ENCODE results near the gene C19orf25. TPM values are rescaled to one million over a fixed set of nuclear protein-coding genes. Genes with fewer than 3 reads are reported as not detected.

C19orf25 gene
- total and polyA plus RNA-seq, 8 donors = 17.7 to 32.2 (median 24.7) TPM

DNA sequence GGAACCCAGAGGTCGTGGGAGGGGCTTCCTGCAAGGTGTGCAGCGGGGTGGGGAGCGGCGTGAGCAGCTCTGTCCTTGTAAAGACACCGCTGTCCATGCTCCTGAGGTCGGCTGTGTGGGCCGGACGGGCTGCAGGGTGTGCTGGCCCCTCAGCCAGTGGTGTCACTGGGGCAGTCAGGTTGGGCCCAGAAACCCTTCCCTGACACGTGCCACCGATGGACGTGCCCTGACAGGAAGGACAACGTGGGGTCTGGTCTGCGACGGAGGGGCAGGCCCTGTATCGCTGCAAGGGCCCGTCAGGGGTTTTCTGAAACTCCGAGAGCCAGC lies 45.0 kb downstream of the C19orf25 start:
- H3K4me3 ChIP-seq = no peak overlapping the region
- intact Hi-C loops (cut with DNase I) = no loop called here
- peaks cover 0 to 68% of the 10 kb centered on the region in 2 donors for H3K36me3 ChIP-seq
- TF ChIP-seq, protein P1, sequence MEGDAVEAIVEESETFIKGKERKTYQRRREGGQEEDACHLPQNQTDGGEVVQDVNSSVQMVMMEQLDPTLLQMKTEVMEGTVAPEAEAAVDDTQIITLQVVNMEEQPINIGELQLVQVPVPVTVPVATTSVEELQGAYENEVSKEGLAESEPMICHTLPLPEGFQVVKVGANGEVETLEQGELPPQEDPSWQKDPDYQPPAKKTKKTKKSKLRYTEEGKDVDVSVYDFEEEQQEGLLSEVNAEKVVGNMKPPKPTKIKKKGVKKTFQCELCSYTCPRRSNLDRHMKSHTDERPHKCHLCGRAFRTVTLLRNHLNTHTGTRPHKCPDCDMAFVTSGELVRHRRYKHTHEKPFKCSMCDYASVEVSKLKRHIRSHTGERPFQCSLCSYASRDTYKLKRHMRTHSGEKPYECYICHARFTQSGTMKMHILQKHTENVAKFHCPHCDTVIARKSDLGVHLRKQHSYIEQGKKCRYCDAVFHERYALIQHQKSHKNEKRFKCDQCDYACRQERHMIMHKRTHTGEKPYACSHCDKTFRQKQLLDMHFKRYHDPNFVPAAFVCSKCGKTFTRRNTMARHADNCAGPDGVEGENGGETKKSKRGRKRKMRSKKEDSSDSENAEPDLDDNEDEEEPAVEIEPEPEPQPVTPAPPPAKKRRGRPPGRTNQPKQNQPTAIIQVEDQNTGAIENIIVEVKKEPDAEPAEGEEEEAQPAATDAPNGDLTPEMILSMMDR (IDR thresholded peaks at IDR 0.05) = no peak
- DNase-seq = no peak
- no peaks in the 10 kb centered on the region for H3K9me3 ChIP-seq
- H3K27ac ChIP-seq = no peak overlapping the region
- H3K27me3 ChIP-seq = no peaks in the 10 kb centered on the region
- ATAC-seq = no peak
- H3K4me1 ChIP-seq = peaks cover 0 to 8% of the 10 kb centered on the region in 2 donors

DNA sequence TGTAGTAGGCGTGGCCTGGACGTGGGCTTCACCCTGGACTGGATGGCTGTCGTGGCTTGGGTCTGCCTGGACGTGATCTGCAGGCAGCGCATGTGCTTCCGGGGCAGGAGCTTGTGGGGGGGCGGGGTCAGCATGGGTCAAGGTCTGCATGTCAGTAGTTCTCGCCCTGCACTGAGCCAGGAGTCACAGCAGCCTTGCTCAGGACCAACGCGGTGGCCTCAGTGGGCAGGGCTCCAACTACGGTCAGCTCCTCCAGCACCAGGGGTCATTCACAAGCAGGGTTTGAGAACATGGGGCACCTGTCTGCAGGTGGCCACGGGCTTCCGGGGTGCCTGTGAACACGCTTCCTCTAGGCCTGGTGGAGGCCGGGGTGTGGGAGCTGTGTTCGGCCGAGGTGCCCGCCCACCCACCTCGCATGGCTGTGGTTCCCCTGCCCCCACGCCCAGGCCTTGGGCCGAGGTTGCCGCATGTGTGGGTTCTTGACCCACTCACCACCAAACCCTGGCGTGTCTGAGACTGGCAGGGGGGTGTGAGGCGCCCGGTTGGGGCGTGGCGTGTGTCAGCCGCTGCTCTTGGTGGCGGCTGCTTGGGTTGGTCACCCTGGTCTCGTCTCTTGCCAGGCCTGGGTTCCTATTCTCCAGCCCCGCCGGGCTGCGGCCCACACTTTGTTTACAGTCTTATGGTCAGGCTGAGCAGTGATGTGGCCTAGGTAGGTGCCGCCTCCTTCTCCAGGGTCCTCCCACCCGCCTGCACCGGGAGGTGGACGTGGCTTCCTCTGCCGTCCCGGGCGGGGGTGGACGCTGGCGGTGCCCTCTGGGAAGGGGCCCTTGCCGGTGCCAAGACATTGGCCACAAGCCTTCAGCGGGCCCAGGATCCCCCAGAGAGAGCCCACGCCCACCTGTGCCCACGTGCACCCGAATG lies 45.6 kb downstream of the C19orf25 start:
- H3K27me3 ChIP-seq = no peaks in the 10 kb centered on the region
- no peaks in the 10 kb centered on the region for H3K9me3 ChIP-seq
- H3K4me1 ChIP-seq = peaks cover 0 to 7% of the 10 kb centered on the region in 2 donors
- H3K36me3 ChIP-seq = peaks cover 0 to 74% of the 10 kb centered on the region in 2 donors
- intact Hi-C loops (cut with DNase I) = no loop called here
- ATAC-seq (no peak), DNase-seq (peak in 1 of 4 donors; percentile 76)
- H3K4me3 ChIP-seq = no peak overlapping the region
- TF ChIP-seq, protein P1 (IDR thresholded peaks at IDR 0.05) = no peak
- no peak overlapping the region for H3K27ac ChIP-seq

GRCh38 chr19:1432507-1432887 lies 46.5 kb downstream of the C19orf25 start:
- H3K4me1 ChIP-seq = peaks cover 0 to under 1% of the 10 kb centered on the region in 2 donors
- TF ChIP-seq, protein P1 (IDR thresholded peaks at IDR 0.05) = no peak
- peaks cover 0 to 83% of the 10 kb centered on the region in 2 donors for H3K36me3 ChIP-seq
- no peak overlapping the region for H3K27ac ChIP-seq
- no peaks in the 10 kb centered on the region for H3K27me3 ChIP-seq
- no peaks in the 10 kb centered on the region for H3K9me3 ChIP-seq
- DNase-seq (no peak), ATAC-seq (no peak)
- intact Hi-C loops (cut with DNase I) = no loop called here
- no peak overlapping the region for H3K4me3 ChIP-seq

DNA sequence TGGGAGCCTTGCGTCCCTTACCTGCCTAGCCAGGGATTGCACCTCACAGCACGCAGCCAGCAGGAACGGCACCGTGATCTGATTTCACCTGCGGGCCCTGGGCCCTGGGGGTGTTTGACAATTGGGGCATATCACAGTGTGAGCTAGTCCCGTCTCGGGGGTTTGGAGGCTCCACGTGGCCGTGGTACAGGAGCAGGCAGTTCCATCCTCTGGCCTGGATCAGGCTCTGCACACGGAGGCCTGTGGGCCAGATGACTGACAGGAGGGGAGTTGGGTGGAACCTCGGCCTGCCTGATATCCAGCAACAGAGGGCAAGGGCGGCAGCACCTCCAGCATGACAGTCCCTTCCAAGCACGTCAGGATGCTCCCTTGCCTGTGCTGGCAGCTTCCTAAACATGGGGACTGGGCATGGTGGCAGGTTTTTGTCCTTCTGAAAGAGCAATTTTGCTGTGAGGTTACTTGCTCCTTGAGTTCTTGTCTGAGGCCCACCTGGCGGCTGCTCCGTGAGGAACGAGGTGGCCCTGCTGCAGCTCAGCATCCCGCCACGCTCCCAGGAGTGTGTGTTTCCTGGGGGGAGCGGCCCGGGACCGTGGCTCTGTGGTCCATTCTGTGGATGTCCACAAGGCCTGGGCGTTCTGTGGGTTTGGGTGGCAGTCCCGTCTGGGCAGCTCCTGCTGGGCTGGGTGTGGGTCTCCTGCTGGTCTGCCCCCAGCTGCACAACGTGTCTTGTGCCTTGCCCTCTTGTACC lies 47.1 kb downstream of the C19orf25 start:
- TF ChIP-seq, protein P1 (IDR thresholded peaks at IDR 0.05) = no peak
- Histone ChIP-seq H3K27ac (no peak overlapping the region), H3K27me3 (no peaks in the 10 kb centered on the region), H3K4me3 (no peak overlapping the region), H3K36me3 (peaks cover 0 to 89% of the 10 kb centered on the region in 2 donors), H3K4me1 (no peaks in the 10 kb centered on the region), H3K9me3 (no peaks in the 10 kb centered on the region)
- ATAC-seq (no peak), DNase-seq (no peak)
- intact Hi-C loops (cut with DNase I) = no loop called here

GRCh38 chr19:1430246-1430645 lies 48.8 kb downstream of the C19orf25 start:
- peaks cover 0 to 100% of the 10 kb centered on the region in 2 donors for H3K36me3 ChIP-seq
- ATAC-seq (no peak), DNase-seq (peak in 1 of 4 donors; percentile 65)
- no peak overlapping the region for H3K27ac ChIP-seq
- intact Hi-C loops (cut with DNase I) = no loop called here
- no peak overlapping the region for H3K4me3 ChIP-seq
- no peaks in the 10 kb centered on the region for H3K4me1 ChIP-seq
- H3K9me3 ChIP-seq = no peaks in the 10 kb centered on the region
- TF ChIP-seq, protein P1 (IDR thresholded peaks at IDR 0.05) = no peak
- no peaks in the 10 kb centered on the region for H3K27me3 ChIP-seq

Measured in left lung (tissue), 10 donors.